HAP-1 (cell line): Measurements from ENCODE around the gene PRKAR1A.
A peak's percentile ranks its signal among the peaks of the same experiment; 100 is the strongest.
"Not testable (repeated sequence)": the region's sequence is repeated elsewhere in the genome, so short reads cannot be mapped to it uniquely, and the experiment has no call there.

Experiments
- DNase-seq, 2 experiments: peaks; one replicate each; pipeline ENCODE4 v3.0.0-alpha.2; 2016 to 2020; ENCODE audit warnings: low spot score in 2 of 2
- H3K27me3 ChIP-seq: fragments of 250-450 bp; sonication (Bioruptor Pico); 2 replicates; pipeline ENCODE4 v1.5.1; 2020; ENCODE audit warnings: low read depth, mild to moderate bottlenecking, moderate library complexity
- H3K36me3 ChIP-seq: fragments of 250-450 bp; sonication (Bioruptor Pico); replicated peaks from 2 replicates; pipeline ENCODE4 v1.5.1; 2020; ENCODE audit warnings: mild to moderate bottlenecking
- H3K4me1 ChIP-seq: fragments of 250-450 bp; sonication (Bioruptor Pico); 2 replicates; pipeline ENCODE4 v1.5.1; 2020; ENCODE audit warnings: mild to moderate bottlenecking
- H3K4me3 ChIP-seq: fragments of 250-450 bp; sonication (Bioruptor Pico); 2 replicates; pipeline ENCODE4 v1.5.1; 2020; ENCODE audit warnings: mild to moderate bottlenecking, moderate library complexity
- H3K9me3 ChIP-seq: fragments of 250-450 bp; sonication (Bioruptor Pico); 2 replicates; pipeline ENCODE4 v1.5.1; 2020; ENCODE audit warnings: mild to moderate bottlenecking, moderate library complexity
- in situ Hi-C: fragments of 300-500 bp; cut with MboI; formaldehyde crosslinking; loops from 3 replicates; pipeline ENCODE4 v1.14.3; 2020; ENCODE audit warnings: low sequenced_read_pairs, inconsistent platforms, mixed read lengths

Gene PRKAR1A

DNA sequence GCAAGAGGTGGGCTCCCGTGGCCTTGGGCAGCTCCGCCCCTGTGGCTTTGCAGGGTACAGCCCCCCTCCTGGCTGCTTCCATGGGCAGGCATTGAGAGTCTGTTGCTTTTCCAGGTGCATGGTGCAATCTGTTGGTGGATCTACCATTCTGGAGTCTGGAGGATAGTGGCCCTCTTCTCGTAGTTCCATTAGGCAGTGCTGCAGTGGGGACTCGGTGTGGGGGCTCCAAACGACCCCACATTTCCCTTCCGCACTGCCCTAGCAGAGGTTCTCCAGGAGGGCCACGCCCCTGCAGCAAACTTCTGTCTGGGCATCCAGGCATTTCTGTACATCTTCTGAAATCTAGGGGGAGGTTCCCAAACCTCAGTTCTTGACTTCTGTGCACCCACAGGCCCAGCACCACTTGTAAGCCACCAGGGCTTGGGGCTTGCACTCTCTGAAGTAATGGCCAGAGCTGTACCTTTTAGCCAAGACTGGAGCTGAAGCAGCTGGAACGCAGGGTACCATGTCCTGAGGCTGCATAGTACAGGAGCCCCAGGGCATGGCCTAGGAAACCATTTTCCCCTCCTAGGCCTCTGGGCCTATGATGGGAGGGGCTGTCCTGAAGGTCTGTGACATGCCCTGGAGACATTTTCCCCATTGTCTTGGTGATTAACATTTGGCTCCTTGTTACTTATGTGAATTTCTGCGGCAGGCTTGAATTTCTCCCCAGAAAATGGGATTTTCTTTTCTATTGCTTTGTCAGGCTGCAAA, 6.0 kb downstream of the PRKAR1A start:
- no peaks in the 10 kb centered on the region for H3K27me3 ChIP-seq
- H3K4me1 ChIP-seq: peaks cover 15% of the 10 kb centered on the region
- no peak for DNase-seq
- peaks cover 48% of the 10 kb centered on the region for H3K36me3 ChIP-seq
- H3K9me3 ChIP-seq: no peaks in the 10 kb centered on the region
- no peak overlapping the region for H3K4me3 ChIP-seq
- in situ Hi-C loops: no loop called here

DNA sequence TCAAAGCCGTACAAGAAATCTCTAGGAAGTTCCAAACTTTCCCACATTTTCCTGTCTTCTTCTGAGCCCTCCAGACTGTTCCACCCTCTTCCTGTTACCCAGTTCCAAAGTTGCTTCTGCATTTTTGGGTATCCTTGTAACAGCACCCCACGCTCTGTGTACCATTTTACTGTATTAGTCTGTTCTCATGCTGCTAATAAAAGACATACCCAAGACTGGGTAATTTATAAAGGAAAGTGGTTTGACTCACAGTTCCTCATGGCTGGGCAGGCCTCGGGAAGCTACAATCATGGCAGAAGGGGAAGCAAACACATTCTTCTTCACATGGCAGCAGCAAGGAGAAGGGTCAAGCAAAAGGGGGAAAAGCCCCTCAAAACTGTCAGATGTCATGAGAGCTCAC, 6.8 kb downstream of the PRKAR1A start:
- in situ Hi-C loops, H3K4me3 ChIP-seq, DNase-seq: not testable (repeated sequence)

DNA sequence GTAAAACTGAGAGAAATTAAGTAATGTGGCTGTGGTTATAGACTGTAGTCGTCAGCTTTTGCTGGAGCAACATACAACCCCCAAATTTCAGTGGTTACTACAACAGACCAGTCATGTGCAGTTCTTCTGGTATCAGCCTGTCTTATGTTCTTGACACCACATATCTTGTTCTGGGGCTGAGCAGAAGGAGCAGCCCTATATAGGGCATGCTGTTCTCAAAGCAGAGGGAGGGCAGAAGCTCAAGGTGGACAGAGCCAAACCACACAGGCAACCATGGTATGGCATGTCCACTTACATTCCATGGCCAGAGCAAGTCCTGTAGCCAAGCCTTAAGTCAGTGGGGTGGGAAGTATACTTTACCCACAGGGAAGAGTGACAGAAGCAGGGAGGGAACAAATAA, 7.7 kb downstream of the PRKAR1A start:
- Histone ChIP-seq H3K4me1 (peaks cover 12% of the 10 kb centered on the region), H3K9me3 (no peaks in the 10 kb centered on the region), H3K4me3 (no peak overlapping the region), H3K36me3 (peaks cover 65% of the 10 kb centered on the region), H3K27me3 (no peaks in the 10 kb centered on the region)
- in situ Hi-C loops: no loop called here
- DNase-seq: no peak

More for the DNA sequence above, 6.8 kb downstream of the PRKAR1A start:
- peaks cover 20% of the 10 kb centered on the region for H3K4me1 ChIP-seq
- H3K9me3 ChIP-seq, H3K27me3 ChIP-seq: not testable (repeated sequence)
- H3K36me3 ChIP-seq: peaks cover 56% of the 10 kb centered on the region

DNA sequence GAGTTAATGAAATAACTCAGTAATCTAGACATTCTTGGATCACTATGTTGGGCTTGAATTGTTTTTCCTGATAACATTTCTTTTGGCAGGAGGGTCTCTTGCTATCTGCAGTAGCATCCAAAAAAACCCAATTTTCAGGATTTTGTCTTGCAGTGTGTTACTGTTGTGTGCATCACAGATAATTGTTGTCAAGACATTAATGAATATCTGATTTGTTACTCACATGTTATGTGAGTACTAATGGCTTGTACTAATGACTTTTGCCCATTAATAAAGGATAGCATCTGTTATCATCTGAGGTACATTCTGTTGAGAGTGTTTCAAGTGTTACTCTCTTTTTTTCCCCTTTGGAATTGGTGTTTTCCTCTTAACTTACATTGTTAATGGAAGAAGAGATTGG, 10.0 kb downstream of the PRKAR1A start:
- no peak for DNase-seq
- no peaks in the 10 kb centered on the region for H3K9me3 ChIP-seq
- in situ Hi-C loops: no loop called here
- peaks cover 69% of the 10 kb centered on the region for H3K36me3 ChIP-seq
- H3K27me3 ChIP-seq: no peaks in the 10 kb centered on the region
- H3K4me1 ChIP-seq: peaks cover 16% of the 10 kb centered on the region
- H3K4me3 ChIP-seq: no peak overlapping the region

DNA sequence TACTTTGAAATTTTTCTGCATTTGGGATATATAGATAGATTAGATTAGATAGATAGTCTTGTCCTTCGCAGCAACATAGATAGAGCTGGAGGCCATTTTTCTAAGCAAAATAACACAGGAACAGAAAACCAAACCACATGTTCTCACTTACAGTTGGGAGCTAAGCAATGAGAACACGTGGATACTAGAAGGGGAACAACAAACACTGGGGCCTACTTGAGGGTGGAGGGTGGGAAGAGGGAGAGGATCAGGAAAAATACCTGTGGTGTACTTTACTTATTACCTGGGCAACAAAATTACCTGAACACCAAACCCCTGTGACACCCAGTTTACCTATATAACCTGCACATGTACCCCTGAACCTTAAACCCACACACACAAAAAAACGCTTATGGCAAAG, 14.3 kb downstream of the PRKAR1A start:
- in situ Hi-C loops: no loop called here
- DNase-seq: no peak
- peaks cover 41% of the 10 kb centered on the region for H3K4me1 ChIP-seq

DNA sequence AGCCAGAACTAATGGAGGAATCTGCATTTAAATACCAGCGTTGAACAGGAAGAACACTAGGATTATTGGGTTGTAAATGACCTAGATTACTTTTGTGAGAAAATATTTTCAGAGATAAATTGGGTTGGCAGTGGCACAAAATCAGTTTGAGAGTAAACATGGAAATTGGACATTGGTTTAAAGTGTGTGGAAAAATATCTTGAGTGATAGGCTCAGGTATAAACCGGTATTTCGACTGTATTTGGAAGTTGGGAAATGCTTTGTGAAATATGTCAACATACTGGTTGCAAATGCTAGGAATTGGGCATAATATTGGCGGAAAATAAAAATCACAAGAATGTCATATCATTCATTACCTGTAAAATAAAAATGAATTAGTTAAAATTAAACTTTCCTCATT, 15.1 kb downstream of the PRKAR1A start:
- Histone ChIP-seq H3K36me3 (peaks cover 68% of the 10 kb centered on the region), H3K27me3 (no peaks in the 10 kb centered on the region), H3K9me3 (no peaks in the 10 kb centered on the region), H3K4me3 (no peak overlapping the region), H3K4me1 (peaks cover 41% of the 10 kb centered on the region)
- DNase-seq: peak in 1 of 2 experiments; percentile 31
- in situ Hi-C loops: no loop called here

More for the DNA sequence above, 14.3 kb downstream of the PRKAR1A start:
- Histone ChIP-seq H3K4me3 (no peak overlapping the region), H3K27me3 (no peaks in the 10 kb centered on the region), H3K36me3 (peaks cover 70% of the 10 kb centered on the region), H3K9me3 (no peaks in the 10 kb centered on the region)

DNA sequence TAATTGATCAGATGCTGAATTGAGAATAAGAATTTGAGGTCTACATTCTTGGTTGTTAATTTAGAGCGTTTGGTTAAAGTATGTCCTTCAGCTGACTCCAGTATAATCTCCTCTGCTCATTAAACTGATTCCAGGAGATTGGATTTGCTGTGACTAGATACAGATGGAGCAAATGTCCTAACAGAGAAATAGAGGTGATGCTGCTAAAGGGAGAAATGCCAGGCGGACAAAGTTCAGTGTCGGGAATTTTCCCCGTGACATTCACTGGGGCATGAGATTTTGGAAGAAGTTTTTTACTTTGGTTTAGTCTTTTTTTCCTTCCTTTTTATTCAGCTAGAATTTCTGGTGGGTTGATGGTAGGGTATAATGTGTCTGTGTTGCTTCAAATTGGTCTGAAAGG, 19.0 kb downstream of the PRKAR1A start:
- Histone ChIP-seq H3K27me3 (no peaks in the 10 kb centered on the region), H3K36me3 (peaks cover 42% of the 10 kb centered on the region), H3K4me1 (peaks cover 31% of the 10 kb centered on the region), H3K4me3 (no peak overlapping the region), H3K9me3 (no peaks in the 10 kb centered on the region)
- no peak for DNase-seq
- in situ Hi-C loops: no loop called here

DNA sequence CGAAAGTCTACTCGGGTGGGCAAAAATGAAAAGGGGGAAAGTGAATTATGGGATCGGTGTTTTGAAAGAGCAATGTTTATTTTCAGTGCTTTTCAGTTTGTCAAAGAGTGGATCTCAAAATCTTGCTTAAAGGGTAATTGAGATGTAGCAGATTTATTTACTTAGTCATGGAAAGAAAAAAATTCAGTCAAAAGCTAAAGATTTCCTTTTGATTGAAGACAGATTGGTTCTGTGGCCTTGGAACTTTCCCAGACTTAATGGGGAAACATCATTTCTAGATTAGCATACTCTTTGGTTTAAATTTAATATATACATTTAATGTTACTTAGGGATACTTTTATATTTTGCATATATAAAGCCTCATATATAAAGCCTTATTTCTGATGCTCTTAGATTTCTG, 20.6 kb downstream of the PRKAR1A start:
- H3K4me3 ChIP-seq: no peak overlapping the region
- H3K36me3 ChIP-seq: peaks cover 42% of the 10 kb centered on the region
- no peak for DNase-seq
- in situ Hi-C loops: no loop called here
- peaks cover 19% of the 10 kb centered on the region for H3K4me1 ChIP-seq
- no peaks in the 10 kb centered on the region for H3K9me3 ChIP-seq
- H3K27me3 ChIP-seq: no peaks in the 10 kb centered on the region

DNA sequence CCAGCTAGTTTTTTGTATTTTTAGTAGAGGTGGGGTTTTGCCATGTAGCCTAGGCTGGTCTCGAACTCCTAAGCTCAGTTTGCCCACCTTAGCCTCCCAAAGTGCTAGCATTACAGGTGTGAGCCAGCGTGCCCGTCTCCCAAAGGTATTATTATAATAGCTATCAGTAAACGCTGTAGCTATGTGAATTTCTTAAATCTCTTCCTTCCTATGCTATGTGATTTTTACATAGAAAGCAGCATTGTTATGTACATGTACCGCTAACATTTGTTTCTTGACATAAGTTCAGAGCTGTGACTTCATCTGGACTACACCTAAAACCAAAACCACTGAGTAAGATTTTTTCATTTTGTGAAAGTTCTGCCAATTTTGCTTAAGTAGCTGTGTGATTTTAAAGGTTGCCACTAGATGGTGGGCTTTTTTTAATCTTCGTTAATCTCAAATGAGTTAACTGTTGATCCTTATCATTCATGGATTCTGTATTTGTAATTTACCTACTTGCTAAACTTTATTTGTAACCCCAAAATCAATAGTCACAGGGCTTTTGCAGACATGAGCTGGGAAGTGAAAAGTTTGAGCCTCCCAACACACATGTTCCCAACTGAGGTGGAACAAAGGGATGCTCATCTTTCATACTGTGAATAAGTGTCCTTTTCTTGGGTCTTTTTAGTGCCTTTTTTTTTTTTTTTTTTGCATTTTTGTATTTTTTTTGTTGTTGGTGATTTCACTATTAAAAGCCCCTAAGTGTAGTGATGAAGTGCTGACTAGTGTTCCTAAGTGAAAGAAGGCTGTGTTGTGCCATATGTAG, 21.9 kb downstream of the PRKAR1A start:
- Histone ChIP-seq H3K36me3 (peaks cover 45% of the 10 kb centered on the region), H3K4me1 (peaks cover 6% of the 10 kb centered on the region), H3K4me3 (no peak overlapping the region), H3K9me3 (no peaks in the 10 kb centered on the region), H3K27me3 (no peaks in the 10 kb centered on the region)
- in situ Hi-C loops: no loop called here
- peak in 1 of 2 experiments; percentile 22 for DNase-seq

DNA sequence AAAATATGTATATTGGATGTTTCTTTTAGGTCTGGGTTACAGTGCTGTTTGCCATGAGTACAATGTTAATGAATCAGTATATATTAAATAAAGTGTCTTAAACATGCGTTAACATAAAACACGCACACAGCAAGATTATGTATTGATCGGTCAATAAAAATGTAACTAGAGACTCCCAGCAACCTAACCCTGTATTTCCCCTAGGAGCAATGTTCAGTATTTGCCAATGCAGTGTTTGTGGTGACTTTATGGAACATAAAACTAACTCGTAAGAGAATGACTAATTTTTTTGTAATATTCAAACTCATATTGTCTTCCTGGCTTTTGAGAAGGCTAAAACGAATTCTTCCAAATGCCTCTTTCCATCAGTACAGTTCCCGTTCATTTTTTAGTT, 22.5 kb downstream of the PRKAR1A start:
- H3K27me3 ChIP-seq: no peaks in the 10 kb centered on the region
- H3K36me3 ChIP-seq: peaks cover 45% of the 10 kb centered on the region
- H3K4me3 ChIP-seq: no peak overlapping the region
- in situ Hi-C loops: no loop called here
- no peaks in the 10 kb centered on the region for H3K9me3 ChIP-seq
- no peak for DNase-seq
- H3K4me1 ChIP-seq: peaks cover 3% of the 10 kb centered on the region

DNA sequence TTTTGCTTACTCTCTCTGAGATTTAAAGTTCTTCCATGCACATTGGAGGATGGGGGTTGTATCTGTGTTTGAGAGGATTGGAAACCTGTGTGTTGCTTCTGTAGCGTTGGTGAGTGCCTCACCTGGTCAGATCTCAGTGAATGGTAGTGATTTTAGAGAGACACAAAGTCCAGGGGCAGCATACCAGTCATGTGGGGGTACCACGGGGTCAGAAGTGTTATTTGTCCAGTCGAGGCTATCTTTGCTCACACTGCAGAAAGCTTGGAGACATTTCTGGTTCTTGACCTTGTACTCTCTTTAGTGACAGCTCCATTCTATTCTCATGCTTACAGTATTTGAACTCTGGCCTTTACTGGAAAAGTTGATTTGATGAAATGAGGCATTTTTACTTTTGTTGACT, 23.7 kb downstream of the PRKAR1A start:
- in situ Hi-C loops: no loop called here
- Histone ChIP-seq H3K4me3 (no peak overlapping the region), H3K9me3 (no peaks in the 10 kb centered on the region), H3K36me3 (peaks cover 38% of the 10 kb centered on the region), H3K4me1 (no peaks in the 10 kb centered on the region), H3K27me3 (no peaks in the 10 kb centered on the region)
- no peak for DNase-seq

DNA sequence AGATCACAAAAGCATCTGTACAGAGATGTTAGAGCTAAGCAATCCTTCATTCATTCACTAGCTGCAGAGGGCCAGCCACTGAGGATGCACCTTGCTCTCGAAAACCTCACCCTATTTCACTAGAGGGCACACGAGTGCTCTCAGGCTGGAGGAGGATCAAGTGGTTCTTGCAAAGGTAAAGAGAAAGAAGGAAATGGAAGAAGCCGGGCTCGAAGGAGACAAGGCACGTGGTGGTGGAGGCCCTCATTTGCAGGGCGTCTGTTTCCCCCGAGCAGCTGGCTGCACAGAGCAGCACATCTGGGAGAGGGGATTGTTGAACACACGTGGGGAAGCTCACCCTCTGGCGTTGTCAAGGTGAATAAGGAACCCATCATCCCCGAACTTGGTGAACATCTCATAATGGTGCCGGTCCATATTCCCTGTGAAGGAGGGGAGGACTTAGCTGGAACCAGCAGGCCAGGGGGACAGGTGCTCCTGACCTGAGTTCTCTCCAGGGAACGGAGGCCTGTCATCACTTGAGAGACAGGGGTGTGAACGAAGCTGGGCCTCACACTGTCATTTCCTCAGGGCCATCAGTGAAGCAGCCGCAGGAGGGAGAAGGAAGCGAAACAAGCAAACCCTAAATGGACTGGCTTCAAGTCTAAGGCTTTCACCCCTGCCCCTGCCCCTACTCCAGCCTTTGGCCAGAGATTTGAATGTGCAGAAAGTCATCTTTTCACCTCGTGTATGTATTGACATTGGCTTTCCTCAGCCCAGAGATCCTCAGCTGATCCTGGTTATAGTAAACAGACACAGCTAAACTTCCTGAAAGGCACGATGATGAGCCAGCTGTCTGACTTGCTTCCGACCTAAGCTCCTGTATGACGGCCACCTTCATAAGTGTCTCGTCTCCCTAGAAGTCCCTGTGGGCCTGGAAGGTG, 27.6 kb downstream of the PRKAR1A start:
- in situ Hi-C loops: loop anchor here (5.0 kb wide), 2 partner anchors 72 to 217 kb away; no protein-coding TSS in a partner anchor

DNA sequence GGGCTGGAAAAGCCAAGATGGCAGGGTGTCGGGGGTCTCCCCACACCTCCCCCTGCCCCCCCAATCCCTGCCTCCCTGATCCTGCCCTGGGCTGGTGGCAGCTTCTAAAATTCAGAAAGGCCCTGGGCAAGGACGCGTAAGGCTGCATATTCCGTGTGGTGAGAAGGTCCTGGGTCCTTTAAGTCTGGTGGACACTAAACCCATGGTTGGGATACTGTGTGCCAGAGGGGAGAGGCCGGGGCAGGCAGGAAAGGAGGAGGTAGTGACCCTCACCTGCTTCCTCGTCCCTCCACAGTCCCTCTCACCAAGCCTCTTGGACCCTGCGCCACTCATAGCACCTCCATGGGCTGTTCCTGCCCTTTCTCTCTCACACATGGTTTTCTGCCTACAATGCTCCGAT, 28.8 kb downstream of the PRKAR1A start:
- Histone ChIP-seq H3K36me3 (peaks cover 20% of the 10 kb centered on the region), H3K9me3 (no peaks in the 10 kb centered on the region), H3K4me1 (peaks cover 11% of the 10 kb centered on the region), H3K27me3 (no peaks in the 10 kb centered on the region), H3K4me3 (no peak overlapping the region)
- in situ Hi-C loops: loop anchor here (5.0 kb wide), 2 partner anchors 71 to 216 kb away; no protein-coding TSS in a partner anchor
- no peak for DNase-seq

More for the DNA sequence above, 27.6 kb downstream of the PRKAR1A start:
- Histone ChIP-seq H3K36me3 (peaks cover 25% of the 10 kb centered on the region), H3K4me3 (no peak overlapping the region), H3K4me1 (peaks cover 11% of the 10 kb centered on the region), H3K9me3 (no peaks in the 10 kb centered on the region), H3K27me3 (no peaks in the 10 kb centered on the region)
- no peak for DNase-seq
